ENCODE results near the gene AHR.

The AHR gene

DNA sequence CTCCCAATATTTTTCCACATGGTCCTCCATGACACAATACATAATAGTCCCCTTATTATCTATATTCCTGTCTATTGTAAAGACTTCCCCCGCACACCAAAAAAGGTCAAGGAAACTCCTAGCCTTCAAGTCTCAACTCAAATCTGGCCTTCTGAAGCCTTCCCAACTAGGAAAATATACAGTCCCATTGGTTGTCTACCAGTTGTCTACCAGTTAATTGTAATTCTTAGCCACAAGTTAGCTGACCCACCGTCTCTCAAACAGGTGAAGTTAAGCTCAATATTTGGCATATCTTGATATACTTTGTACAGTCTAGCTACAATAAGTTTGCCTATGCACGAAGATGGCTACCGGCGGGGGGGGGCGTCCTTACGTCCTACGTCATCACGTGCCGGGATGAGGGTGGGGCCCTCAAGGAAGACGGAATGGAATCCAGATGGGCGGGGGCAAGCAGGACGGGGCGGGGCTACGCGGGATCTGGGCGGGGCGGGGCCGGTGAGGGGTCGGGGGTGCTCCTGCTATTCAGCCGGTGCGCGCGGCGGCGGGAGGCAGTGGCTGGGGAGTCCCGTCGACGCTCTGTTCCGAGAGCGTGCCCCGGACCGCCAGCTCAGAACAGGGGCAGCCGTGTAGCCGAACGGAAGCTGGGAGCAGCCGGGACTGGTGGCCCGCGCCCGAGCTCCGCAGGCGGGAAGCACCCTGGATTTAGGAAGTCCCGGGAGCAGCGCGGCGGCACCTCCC is at the start of gene AHR:
Gene AHR, plus strand, starts transcription at position 551 of the 738 bp plus-strand sequence. CDS start 613 bp downstream, outside the sequence.
- peak; percentile 73 for DNase-seq (ENCODE audit: low read depth)

DNA sequence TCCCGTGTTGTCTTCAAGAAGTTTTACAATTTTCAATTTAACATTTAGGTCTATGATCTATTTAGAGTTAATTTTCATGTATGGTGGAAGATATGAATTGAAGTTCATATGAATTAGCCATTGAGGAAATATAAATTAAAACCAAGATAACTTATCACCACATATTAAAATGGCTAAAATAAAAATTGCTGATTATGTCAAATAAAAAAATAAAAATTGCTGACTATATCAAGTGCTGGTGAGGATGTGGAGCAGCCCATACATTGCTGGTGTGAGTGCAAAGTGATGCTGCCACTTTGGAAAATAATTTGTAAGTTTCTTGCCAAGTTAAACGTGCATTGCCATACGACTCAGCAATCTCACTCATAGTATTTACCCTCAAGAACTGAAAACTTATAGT is 44.6 kb upstream of the AHR start:
- DNase-seq (ENCODE audit: low read depth), result no peak

DNA sequence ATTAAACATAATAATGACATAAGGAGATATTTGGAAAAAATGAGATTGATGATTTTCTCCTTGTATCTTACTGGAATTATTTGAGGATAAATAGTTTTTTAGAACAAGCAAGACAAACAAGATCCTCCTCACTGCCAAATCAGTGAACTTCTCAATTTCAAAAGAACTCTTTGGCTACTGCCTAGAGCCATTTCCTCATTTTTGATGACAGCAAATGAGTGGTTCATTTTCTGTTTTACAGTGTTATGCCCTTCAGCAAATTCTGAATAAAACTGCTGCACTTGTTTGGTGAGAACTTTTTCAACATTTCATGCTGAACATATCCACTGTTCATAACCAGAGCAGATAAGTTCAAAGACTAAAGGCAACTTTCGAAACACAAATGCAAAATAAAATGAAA is 42.5 kb upstream of the AHR start:
- no peak for DNase-seq (ENCODE audit: low read depth)

DNA sequence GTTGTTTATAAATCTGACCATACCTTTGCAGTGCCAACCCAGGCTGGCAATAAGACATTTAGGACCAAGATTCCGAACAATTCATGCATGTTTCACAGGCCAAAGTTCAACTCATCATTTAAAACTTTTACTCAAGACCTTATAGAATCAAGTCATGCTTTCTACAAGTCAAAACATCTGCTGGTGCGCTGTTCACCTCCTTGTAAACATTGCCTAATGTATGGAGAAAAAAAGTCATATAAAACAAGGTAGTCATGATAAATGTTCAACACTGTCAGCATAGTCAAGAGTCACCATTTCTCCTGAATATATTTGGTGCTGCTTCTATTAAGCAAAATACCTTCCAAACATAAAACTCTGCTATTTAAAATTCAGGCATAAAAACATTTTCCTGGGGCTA is 42.1 kb upstream of the AHR start:
- DNase-seq (ENCODE audit: low read depth), result no peak

DNA sequence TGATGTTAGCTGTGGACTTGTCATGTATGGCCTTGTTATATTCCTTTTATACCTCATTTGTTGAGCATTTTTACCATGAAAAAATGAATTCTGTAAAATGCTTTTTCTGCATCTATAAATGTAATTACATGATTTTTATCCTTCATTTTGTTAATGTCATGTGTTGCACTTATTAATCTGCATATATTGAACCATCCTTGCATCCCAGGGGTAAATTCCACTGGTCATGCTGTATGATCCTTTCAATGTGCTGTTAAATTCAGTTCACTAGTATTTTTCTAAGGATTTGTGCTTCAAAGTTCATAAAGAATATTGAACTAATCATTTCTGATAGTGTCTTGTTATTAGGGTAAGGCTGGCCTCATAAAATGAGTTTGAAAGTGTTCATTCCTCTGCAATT is 31.9 kb upstream of the AHR start:
- no peak for DNase-seq (ENCODE audit: low read depth)

DNA sequence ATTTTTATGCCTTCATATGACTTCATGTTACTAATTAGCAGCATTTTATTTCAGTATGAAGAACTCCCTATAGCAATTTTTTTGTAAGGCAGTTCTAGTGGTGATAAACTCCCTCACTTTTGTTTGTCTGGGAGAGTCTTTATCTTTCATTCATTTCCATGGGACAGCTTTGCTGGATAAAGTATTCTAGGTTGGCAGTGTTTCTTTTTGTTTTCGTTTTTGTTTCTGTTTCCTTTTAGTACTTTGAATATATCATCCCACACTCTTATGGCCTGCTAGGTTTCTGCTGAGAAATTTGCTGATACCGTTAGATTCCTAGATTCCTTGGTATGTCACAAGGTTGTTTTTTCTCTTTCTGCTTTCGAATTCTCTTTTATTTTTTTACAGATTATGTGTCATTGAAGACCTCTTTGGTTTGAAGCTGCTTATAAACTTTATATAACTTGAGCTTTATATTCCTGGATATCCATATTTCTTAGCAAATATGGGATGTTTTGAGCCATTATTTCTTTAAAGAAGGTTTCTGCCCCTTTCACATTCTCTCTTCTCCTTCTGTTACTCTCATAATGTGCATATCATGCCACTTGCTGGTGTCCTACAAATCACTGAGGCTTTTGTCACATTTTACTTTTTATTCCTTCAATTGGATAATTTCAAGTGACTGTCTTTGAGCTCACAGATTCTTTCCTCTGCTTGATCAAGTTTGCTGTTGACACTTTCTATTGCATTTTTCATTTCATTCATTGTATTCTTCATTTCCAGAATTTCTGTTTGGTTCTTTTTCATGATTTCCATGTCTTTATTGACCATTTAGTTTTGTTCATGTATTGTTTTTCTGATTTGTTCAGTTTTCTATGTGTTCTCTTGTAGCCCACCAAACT is 28.9 kb upstream of the AHR start:
- DNase-seq (ENCODE audit: low read depth), result no peak

DNA sequence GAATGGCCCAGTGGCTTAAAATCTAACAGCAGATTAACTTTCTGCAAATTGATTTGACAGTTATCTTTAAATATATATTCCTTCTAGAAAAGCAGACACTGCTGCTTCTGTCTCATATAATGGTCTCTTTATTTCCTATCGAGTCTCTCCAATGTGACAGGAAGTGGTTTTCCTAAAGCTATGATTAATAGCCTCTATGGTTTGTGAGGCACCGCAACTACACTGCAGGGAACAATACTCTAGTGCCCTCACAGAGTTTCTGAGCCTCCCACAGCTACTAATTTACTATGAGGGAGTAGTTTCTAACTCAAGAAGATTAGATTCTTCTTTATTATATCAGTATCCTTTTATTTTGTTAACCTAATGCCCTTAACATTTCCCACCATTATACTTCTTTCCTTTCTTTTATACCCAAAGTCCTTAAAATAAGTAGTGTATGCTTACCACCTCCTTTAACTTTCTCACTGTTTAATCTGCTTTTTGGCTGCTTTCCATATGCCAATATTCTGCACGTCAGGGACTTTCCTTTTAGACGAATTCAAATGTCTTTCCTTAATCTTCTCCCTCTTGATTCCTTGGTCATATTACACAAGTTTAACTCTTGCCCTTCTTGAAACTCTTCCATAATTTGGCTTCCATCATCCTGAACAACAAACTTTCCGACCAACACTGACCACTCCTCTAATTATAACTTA is 23.8 kb upstream of the AHR start:
- DNase-seq (ENCODE audit: low read depth), result no peak

DNA sequence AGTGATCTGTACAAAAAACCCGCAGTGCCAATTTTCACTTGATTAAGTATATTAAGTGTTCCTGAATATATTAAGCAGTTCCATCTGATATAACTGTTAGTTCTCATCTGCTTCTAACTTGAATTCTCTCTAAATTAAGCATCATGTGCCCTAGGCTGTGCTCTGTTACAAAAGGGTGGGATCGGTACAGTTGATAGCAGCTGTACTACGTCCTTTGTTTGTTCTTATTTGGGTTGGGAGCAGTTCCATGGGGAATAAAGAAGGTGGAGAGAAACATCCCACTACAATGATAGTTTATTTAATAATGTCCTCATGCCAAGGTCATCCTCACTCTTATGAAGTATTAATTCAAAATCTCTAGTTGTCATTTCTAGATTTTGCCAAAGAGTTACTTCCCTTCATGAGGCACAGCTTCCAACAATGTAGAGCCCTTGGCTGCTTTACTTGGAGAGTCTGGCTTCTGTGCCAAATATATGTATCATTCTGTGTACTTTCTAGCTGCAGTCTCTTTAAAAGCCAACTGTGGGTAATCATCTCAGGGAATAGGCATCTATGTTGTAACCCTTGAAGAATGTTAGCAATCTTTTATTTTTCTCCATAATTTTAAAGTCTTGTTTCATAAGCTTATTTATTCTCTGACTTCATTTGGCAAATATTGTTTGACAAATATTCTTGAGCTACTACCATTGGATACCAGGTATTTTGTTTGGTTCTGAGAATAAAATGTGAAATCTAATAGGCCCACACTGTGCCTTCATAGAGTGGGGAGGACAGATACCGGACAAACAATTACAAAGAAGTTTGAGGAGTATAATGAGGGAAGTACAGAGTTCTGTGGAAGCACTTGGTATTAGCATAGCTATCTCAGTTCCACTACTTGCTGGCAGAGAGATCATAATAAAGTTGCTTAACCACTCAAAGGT is 22.4 kb upstream of the AHR start:
- no peak for DNase-seq (ENCODE audit: low read depth)

DNA sequence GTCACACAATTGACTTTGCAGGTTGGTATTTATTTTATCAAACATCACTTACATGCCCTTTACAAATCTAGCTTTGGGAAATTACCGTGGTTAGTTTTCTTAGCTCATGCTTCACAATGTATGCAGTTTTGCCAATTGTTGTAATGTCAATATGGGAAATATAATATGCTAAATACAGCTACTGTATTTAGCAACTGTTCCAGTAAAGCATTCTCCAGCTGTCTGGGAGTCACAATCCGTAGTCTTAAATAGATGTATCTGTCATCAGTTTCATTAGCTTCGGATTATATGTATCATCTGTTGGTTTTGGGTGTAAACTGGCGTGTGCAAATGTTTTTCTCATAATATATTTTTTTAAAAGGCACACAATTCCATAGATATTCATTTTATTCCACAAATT is 19.4 kb upstream of the AHR start:
- DNase-seq (ENCODE audit: low read depth), result no peak

DNA sequence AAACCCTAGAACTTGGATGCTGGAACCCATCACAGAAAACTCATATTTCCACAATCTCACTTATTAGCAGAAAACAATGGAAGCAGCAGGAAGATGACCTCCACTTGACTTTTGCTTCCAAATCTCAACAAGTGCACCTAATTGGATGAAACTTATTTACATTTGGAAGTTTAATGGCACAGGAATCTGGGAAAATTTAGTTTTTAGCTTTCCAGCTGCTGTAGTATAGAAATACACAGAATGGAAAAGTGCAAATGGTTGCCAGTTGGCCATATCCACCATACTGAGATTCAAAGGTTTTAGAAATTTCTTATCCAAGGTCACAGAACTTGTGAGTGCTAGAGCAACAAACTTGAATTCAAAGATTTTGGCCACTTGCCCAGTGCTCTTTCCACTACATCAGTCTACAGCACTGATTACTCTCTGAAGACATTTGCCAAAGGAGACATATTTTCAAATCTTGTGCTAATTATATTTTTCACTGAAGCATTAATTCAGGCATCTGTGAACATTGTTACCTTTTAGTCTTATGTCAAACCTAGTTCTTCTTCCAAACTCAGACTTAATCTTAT is 9.3 kb upstream of the AHR start:
- no peak for DNase-seq (ENCODE audit: low read depth)

DNA sequence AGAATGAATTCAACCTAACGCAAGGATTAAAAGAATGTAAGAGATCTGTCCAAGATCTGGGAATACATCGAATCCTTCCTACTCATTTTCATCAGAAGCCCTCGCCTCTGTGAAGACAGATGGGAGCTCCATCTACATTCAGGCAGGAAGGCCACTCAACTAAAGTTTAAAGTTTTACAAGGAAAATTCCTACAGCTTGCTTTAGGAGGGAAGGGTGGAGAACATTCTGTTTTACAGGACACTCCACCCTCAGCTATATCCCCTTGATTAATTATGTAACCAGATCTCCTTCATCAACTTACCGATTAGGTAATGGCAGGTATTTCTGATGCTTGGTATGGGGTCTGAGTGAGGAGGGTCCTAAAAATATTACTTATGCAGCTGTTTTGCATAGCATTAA is 5.6 kb upstream of the AHR start:
- no peak for DNase-seq (ENCODE audit: low read depth)

DNA sequence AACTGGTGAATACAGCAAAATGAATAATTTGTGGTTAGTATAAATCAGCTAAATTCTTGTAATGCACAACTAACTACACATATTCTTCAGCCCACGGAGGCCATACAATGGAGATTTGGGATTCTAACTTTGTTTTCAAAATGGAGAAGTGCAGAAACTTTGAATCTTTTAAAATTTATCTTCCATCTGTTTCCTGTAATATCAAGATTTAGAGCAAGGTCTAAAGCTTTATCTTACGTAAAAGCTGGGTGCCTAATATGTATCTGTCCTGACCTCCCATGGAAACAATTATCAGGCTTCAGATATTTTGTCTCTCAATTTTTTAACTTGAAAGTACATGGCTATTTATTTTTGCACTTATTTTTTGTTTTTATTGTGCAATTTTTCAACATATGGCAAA is 5.0 kb upstream of the AHR start:
- no peak for DNase-seq (ENCODE audit: low read depth)

DNA sequence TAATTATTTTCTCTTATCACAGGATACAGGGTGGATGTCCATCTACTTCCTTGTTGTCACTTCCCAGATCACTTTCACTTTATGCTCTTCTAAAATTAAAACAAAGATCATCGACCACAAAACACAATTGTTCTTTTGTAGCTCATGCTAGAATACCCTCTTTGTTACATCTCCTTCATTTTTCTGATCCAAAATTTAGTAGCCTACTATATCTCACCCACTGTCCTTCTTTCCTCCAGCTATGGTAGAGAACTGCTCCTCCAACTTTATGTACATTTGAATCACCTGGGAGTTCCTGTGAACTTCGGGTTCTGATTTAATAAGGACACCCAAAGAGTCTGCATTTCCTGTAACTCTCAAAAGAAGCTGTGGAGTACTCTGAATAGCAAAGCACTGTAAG is 1.2 kb upstream of the AHR start:
- no peak for DNase-seq (ENCODE audit: low read depth)

DNA sequence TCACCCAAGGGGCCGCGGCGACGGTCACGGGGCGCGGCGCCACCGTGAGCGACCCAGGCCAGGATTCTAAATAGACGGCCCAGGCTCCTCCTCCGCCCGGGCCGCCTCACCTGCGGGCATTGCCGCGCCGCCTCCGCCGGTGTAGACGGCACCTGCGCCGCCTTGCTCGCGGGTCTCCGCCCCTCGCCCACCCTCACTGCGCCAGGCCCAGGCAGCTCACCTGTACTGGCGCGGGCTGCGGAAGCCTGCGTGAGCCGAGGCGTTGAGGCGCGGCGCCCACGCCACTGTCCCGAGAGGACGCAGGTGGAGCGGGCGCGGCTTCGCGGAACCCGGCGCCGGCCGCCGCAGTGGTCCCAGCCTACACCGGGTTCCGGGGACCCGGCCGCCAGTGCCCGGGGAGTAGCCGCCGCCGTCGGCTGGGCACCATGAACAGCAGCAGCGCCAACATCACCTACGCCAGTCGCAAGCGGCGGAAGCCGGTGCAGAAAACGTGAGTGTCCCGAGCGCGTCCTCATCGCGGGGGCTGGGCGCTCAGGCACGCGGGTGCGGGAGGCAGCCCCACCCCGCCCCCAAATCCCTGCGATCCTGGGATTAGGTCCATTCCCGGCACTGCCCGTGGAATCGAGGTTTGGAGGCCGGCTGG is 509 bp downstream of the AHR start:
- DNase-seq (ENCODE audit: low read depth), result peak; percentile 36

DNA sequence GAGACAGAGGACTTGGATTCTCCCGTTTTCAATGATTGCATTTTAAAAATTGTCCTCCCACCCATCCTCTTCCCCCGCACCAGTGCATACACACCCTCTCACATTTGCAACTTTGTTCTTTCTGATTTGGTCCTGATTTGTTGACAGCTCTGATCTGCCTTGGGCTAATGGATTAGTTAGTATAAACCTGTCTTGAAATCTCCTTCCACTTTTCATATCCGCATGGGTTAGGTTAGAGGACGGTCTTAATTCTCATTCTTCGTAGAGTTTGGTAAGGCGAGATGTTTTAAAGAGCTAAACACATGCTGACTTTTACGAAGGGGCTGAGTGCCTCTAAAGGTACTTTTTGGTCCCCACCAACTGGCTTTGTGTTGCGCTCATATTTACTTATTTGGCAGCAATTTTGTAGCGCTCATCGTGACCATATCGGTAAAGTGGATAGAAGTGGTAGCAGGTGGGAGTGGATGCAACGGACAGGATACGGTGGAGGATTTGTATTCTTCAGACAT is 1.1 kb downstream of the AHR start:
- DNase-seq (ENCODE audit: low read depth), result no peak

DNA sequence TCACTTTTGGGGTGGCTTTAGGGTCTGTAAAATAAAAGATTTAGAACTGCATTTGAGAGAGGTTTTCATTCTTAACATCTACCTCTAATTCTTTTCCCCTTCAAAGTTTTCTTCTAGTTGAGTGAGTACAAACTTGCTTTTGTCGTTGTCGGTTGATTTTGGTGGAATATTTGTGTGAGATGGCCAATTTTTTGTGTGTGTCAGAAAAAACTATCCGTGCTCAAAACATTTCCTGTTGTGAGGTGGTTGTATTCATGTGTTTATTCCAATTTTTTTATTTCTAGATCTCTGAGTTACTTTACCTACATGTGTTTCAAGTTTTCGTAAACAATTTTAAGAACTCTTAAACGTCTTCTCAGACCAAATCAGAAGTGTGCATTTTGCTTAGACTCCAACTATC is 1.6 kb downstream of the AHR start:
- no peak for DNase-seq (ENCODE audit: low read depth)

DNA sequence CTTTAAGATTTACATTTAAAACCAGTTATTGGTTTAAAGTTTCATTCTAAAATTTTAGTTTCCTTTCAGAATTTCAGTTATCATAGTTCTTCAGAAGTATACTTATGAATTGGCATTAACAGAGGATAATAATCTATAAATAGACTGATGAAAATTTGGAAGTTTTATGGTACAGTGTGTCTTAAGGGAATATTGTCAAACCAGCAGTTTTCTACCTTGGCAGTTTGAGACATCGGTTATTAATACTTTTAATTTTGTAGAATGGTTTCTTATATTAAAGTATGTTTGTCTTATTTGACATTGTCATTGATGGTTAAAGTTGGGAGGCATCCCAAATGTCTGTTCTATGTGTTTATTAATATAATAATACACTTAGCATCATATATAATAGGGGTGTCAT is 2.0 kb downstream of the AHR start:
- no peak for DNase-seq (ENCODE audit: low read depth)

DNA sequence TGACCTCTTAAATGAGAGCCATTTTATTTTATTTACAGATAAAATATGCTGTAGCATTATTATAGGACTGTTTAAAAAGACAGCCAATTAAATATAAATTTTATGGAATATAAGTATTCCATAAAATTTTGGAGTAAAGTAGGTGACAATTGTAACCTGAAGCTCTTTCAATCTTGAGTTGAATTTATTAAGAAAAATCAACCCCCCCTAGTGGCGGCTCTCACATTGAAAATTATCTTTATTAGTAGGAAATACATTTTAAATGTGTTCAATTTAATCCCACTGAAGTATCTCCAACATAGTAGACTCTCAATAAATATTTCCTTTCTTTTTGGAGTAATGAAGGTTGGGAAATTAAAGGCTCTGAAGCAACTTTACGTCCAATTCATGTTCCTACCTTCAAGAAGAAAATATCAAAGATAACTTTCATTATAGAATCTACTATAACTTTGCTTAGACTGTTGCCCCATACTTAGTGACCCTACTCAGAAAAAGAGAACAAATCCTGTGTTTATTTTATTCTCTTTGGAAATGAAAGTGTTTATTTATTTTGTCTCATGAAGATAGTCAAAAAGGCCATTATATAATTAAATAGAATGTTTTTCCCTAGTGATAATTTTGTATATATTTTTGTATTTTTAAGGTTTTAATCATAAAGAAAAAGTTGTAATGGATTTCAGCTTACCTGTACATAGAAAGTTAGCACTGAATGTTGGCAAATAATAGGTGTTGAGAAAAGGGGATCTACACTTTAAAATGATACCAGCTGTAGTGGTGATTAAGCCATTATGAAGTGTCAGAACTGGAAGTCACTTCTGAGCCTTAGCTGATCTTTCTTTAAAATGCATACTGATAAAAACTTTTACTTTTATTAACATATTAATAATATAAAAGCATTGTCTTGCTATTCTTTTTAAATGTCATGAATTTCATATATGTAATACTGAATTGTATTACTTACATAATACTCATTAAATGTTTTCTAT is 3.3 kb downstream of the AHR start:
- DNase-seq (ENCODE audit: low read depth), result no peak

DNA sequence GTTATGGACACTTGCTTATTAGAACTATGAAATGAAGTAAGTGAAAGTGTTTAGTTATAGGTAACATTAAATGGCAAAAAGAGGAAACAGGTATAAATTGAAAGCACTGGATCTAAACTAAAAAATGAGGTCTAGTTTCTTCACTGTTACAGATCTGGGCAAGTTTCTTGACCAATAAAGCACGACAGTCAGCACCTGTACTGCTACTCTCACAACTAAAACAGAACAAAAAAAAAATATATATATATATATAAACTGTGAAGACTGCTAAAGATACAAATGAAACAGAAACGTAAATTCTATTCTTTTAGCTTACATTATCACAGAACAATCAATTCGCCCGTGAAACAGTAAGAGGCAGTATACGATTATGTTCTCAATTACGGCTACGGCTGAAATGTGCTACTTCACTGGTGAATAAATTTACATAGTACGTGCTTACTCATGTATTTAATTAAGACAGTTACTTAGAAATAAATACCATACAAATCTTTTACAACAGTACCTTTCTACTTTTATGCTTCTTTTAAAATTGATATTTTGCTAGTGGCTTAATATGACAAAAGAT is 4.2 kb downstream of the AHR start:
- DNase-seq (ENCODE audit: low read depth), result no peak
